ENCODE measurements around the gene ADGRE1.

The ADGRE1 gene

GRCh38 chr19:6877766-6878165, 9.6 kb upstream of the ADGRE1 start:
- DNase-seq (ENCODE audit: low read depth in 2 of 2), result no peak

- no peak for DNase-seq (ENCODE audit: low read depth in 2 of 2)
Measured at GRCh38 chr19:6886277-6886897, 992 bp upstream of the ADGRE1 start.

- DNase-seq (ENCODE audit: low read depth in 2 of 2), result no peak
Measured at GRCh38 chr19:6888967-6889366, 1.6 kb downstream of the ADGRE1 start.

GRCh38 chr19:6890401-6890913, 3.1 kb downstream of the ADGRE1 start:
- no peak for DNase-seq (ENCODE audit: low read depth in 2 of 2)

- no peak for DNase-seq (ENCODE audit: low read depth in 2 of 2)
Measured at GRCh38 chr19:6890938-6891337, 3.6 kb downstream of the ADGRE1 start.

GRCh38 chr19:6891761-6892385, 4.5 kb downstream of the ADGRE1 start:
- no peak for DNase-seq (ENCODE audit: low read depth in 2 of 2)

GRCh38 chr19:6894313-6894712, 6.9 kb downstream of the ADGRE1 start:
- DNase-seq (ENCODE audit: low read depth in 2 of 2), result no peak

- no peak for DNase-seq (ENCODE audit: low read depth in 2 of 2)
Measured at GRCh38 chr19:6903446-6903845, 16.1 kb downstream of the ADGRE1 start.

- DNase-seq (ENCODE audit: low read depth in 2 of 2), result no peak
Measured at GRCh38 chr19:6906559-6907060, 19.2 kb downstream of the ADGRE1 start.

GRCh38 chr19:6911523-6911922, 24.1 kb downstream of the ADGRE1 start:
- DNase-seq (ENCODE audit: low read depth in 2 of 2), result no peak

- no peak for DNase-seq (ENCODE audit: low read depth in 2 of 2)
Measured at GRCh38 chr19:6914321-6914720, 26.9 kb downstream of the ADGRE1 start.

- no peak for DNase-seq (ENCODE audit: low read depth in 2 of 2)
Measured at GRCh38 chr19:6916952-6917351, 29.6 kb downstream of the ADGRE1 start.

- DNase-seq (ENCODE audit: low read depth in 2 of 2), result no peak
Measured at GRCh38 chr19:6925386-6925785, 38.0 kb downstream of the ADGRE1 start.

GRCh38 chr19:6925801-6926751, 38.7 kb downstream of the ADGRE1 start:
- no peak for DNase-seq (ENCODE audit: low read depth in 2 of 2)

- no peak for DNase-seq (ENCODE audit: low read depth in 2 of 2)
Measured at GRCh38 chr19:6930190-6930589, 42.8 kb downstream of the ADGRE1 start.

GRCh38 chr19:6935069-6935468, 47.7 kb downstream of the ADGRE1 start:
- DNase-seq (ENCODE audit: low read depth in 2 of 2), result no peak

- DNase-seq (ENCODE audit: low read depth in 2 of 2), result no peak
Measured at GRCh38 chr19:6935618-6936017, 48.2 kb downstream of the ADGRE1 start.

GRCh38 chr19:6945733-6946132, 58.4 kb downstream of the ADGRE1 start:
- no peak for DNase-seq (ENCODE audit: low read depth in 2 of 2)

- peak; percentile 18 to 25 for DNase-seq (ENCODE audit: low read depth in 2 of 2)
Measured at GRCh38 chr19:6947745-6948144, 60.4 kb downstream of the ADGRE1 start.

GRCh38 chr19:6948884-6949283, 61.5 kb downstream of the ADGRE1 start:
- DNase-seq (ENCODE audit: low read depth in 2 of 2), result no peak

- DNase-seq (ENCODE audit: low read depth in 2 of 2), result no peak
Measured at GRCh38 chr19:6952956-6953355, 65.6 kb downstream of the ADGRE1 start.

GRCh38 chr19:6955082-6955481, 67.7 kb downstream of the ADGRE1 start:
- DNase-seq (ENCODE audit: low read depth in 2 of 2), result no peak

Measured in fibroblast of skin of left quadriceps (primary cell).